LHCN-M2 (cell line): Measurements from ENCODE around the gene AKR1C8. TPM values are rescaled to one million over a fixed set of nuclear protein-coding genes. Genes with fewer than 3 reads are reported as not detected.
A peak's percentile ranks its signal among the peaks of the same experiment; 100 is the strongest.
"Not testable (repeated sequence)": the region's sequence is repeated elsewhere in the genome, so short reads cannot be mapped to it uniquely, and the experiment has no call there.

Source experiments
- DNase-seq: peaks from one replicate; pipeline ENCODE4 v3.0.0-alpha.2; 2012; ENCODE audit warnings: low read depth
- polyA plus RNA-seq: library from polyadenylated mRNA; unstranded; fragments of >200 nt; gene quantifications from one replicate; pipeline ENCODE4 v1.2.1, GENCODE V29; 2012; ENCODE audit warnings: missing spikeins
- total RNA-seq: library from RNA; depleted of rRNA; stranded (reverse); fragments of >200 nt; gene quantifications from 2 replicates; pipeline ENCODE4 v1.2.3, GENCODE V29; 2014; rRNA removed

Gene AKR1C8
- not detected in 2 replicates for total RNA-seq
- polyA plus RNA-seq, result not detected

- peak; percentile 4 for DNase-seq
These were observed at the start of gene AKR1C8 for GRCh38 chr10:5184987-5185775. Gene AKR1C8, minus strand, starts transcription at chr10:5185150. Its CDS starts 46 bp downstream, at chr10:5185104.

GRCh38 chr10:5234106-5234860, 49.3 kb upstream of the AKR1C8 start:
- peak; percentile 80 for DNase-seq

- no peak for DNase-seq
These were observed 48.4 kb upstream of the AKR1C8 start for GRCh38 chr10:5233324-5233723.

DNA sequence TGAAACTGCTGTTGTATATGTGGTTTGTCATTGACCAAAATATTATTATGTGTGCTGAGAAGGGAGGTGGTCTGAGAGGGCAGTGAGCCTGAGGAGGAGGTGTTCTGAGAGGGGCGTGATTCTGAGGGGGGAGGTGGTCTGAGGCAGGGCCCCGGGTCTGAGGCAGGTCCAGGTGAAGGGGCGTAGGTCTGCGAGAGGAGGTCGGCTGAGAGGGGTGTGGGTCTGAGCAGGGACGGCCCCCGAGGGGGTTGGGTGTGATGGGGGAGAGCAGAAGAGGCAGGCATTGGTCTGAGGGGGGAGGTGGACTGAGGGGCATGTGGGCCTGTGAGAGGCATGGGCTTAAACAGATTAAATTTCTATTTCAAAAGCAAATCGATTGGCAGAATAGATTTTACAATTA, 44.1 kb upstream of the AKR1C8 start:
- no peak for DNase-seq

- not testable (repeated sequence) for DNase-seq
These were observed 38.0 kb upstream of the AKR1C8 start for GRCh38 chr10:5222942-5223341.

DNA sequence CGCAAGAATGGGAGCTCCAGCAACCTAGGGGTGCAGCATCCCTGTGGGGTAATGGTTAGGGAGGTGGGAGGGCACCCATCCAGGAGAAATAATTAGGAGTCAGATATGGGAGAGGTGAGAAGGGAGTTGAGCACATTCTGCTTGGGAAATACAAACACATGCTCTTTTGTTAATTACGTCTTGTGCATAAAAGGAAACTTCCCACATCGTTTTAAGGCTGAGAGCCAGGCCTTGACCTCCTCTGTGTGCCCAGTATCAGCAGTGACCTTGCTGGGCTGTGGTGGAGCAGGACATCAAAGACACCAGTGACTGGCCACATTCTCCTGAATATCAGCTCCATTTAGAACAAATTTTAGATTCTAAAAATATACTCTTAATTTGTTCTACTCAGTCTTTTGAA, 34.3 kb upstream of the AKR1C8 start:
- no peak for DNase-seq

DNA sequence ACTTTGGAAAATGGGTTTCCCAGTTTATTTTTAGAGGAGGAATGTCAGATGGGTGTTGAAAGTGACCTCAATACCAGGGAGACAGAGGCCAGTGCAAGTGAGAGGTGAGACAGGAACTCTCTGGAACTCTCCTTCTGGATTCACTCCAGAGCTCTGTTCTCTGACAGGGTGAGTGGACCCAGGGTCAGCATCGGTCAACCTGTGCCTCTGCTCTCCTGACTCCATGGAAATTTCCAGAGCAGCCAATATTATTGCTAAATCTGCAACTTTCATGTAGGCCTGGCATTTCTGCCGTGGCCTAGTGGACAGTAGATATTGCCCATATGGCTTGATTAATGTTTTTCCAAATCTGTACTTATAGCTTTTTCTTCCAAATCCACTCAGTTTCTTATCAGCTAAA, 31.9 kb upstream of the AKR1C8 start:
- no peak for DNase-seq

- DNase-seq, result no peak
These were observed 27.0 kb upstream of the AKR1C8 start for GRCh38 chr10:5211696-5212536.

- DNase-seq, result not testable (repeated sequence)
These were observed 25.3 kb upstream of the AKR1C8 start for GRCh38 chr10:5210261-5210660.

DNA sequence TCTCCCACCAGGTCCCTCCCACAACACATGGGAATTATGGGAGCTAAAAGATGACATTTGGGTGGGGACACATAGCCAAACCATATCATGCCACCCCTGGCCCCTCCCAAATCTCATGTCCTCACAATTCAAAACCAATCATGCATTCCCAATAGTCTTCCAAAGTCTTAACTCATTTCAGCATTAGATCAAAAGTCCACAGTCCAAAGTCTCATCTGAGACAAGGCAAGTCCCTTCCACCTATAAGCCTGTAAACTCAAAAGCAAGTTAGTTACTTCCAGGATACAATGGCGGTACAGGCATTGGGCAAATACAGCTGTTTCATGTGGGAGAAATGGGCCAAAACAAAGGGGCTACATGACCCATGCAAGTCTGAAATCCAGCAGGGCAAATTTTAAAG, 24.8 kb upstream of the AKR1C8 start:
- not testable (repeated sequence) for DNase-seq

DNA sequence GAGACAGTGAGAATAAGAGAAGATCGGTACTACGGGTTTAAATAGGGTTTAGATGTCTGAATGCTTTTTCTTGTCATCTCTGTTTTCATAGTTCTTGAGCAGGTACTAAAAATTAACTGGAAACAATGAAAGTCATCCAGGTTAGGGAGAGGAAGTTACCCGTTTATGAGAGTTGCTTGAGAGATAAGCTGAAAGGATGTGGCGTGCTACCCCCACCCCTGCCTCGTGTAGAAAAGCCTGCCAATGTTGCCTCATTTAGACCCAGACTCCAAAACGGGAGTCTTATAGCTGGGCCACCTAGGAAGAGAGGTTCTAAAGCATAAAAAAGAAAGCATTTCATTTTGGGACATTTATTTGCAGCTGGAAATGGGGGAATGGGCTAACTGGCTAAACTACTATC, 21.8 kb upstream of the AKR1C8 start:
- DNase-seq, result no peak

DNA sequence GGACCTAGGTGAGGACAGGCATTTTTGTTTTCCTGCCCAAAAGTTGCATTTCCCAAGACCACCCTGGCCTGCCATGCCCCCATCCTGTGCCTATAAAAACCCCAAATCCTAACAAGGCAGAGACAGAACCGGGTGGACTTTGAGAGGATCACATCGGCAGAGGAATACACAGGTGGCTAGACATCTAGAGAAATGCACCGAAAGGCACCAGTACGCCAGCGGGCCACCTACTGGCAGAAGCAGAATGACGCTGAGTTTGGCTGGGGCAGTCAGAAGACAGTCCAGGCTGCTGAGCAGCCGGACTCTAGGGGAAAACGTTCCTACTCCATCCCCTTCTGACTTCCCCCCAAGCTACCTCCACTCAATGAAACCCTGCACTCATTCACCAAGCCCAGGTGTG, 14.4 kb upstream of the AKR1C8 start:
- no peak for DNase-seq

GRCh38 chr10:5198386-5198785, 13.4 kb upstream of the AKR1C8 start:
- no peak for DNase-seq

GRCh38 chr10:5196702-5197113, 11.8 kb upstream of the AKR1C8 start, which contains the start of gene AKR1C4:
Gene AKR1C4, plus strand, starts transcription at chr10:5196837. Its CDS starts 31 bp downstream, at chr10:5196868.
- no peak for DNase-seq

DNA sequence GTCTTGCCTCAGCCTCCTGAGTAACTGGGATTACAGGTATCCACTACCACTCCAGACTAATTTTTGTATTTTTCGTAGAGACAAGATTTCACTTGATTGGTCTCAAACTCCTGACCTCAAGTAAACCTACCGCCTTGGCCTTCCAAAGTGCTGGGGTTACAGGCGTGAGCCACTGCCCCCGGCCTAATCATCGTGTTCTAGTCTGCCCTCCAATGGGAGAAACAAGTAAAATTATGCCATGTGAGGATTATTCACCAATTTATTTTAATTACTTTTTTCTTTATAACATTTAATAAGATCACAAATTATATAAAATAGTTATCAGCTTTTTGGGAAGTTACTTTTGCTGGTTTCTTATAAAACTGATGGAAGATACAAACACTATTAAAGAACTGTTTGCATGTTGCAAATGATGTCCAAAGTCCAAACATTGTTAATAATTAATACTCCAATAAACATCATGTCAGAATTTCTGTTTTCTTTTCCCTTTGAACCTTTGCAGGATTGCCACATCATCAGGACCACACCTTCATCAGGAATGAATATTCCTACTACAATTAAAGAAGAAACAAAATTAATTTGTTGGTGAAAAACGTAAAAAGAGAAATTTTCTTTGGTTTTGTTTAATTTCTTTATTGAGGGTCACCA, 10.9 kb upstream of the AKR1C8 start:
- no peak for DNase-seq

GRCh38 chr10:5194431-5194830, 9.5 kb upstream of the AKR1C8 start:
- DNase-seq, result no peak

DNA sequence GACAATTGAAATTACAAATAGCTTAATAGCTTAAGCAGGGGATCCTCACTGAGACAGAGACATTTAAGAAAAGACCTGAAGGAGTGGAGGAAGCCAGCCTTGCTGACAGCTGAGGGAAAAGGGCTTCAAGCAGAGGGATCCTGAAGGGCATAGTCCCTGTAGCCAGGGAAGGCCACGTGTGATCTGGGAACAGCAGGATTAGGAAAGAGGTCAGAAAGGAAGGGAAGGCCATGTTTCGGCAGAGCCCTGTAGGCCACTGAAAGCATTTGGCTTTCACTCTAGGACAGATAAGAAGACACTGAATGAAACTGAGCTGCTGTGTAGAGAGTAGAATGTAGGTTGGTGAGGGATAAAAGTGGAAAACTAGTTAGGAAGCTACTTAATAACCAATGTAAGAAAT, 3.4 kb upstream of the AKR1C8 start:
- no peak for DNase-seq

DNA sequence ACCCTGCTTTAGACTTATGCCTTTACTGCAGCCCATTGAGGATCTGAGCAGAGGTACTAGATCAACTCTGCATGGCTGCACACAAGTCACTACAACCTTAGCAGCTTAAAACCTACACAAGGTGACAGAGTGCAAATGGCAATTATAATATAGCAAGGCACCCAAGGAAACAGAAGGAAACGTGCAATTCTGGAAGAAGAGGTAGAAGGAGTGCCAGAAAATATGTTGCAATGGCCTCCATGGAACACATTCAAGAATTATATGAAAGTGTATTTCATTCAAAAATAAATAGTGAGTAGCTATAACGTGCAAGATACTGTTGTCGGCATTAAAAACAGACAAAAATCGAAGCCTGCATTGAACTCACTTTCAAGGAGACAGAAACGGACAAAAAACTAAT, 2.9 kb upstream of the AKR1C8 start:
- no peak for DNase-seq

GRCh38 chr10:5183923-5184322, 1.0 kb downstream of the AKR1C8 start:
- DNase-seq, result no peak

DNA sequence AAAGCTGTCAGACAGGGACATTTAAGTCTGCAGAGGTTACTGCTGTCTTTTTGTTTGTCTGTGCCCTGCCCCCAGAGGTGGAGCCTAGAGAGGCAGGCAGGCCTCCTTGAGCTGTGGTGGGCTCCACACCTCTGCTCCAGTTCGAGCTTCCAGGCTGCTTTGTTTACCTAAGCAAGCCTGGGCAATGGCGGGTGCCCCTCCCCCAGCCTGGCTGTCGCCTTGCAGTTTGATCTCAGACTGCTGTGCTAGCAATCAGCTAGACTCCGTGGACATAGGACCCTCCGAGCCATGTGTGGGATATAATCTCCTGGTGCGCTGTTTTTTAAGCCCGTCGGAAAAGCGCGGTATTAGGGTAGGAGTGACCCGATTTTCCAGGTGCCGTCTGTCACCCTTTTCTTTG, 4.4 kb downstream of the AKR1C8 start:
- DNase-seq, result not testable (repeated sequence)

GRCh38 chr10:5175581-5175980, 9.4 kb downstream of the AKR1C8 start:
- not testable (repeated sequence) for DNase-seq
